ENCODE measurements around the gene CTLA4.

CTLA4 gene

DNA sequence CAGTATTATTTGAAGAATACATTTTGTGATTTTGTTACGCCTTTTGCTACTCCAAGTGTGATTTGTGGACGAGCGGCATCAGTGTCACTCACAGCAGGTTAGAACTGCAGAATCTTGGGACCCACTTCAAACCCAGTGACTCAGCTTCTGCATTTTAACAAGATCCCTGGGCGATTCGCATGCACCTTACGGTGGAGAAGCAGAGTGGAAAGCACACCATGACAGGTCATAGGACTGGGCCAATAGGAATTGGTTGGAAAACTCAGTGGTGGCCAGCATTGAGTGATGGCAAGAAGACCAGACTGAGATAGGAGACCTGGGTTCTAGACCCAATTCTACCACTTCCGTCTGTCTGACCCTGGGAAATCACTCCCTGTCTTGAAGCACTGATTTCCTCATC is 26.3 kb downstream of the CTLA4 start:
- no peak for DNase-seq

DNA sequence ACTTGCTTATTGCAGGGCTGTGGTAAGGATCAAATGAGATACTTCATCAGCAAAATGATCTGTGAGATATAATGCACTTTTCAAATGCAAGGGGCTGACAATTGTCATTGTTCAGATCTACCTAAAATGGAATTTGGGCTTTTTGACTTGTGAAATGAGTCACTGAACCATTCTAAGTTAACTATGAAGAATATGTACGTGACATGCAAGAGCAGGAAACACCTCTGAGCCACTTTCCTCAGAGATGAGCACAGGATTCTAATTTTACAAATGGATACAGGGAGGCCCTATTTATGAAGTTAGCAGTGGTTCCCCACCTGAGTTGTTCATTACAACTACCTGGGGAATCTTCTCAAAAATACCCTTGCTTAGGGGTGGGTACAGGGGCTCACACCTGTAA is 26.7 kb downstream of the CTLA4 start:
- no peak for DNase-seq

DNA sequence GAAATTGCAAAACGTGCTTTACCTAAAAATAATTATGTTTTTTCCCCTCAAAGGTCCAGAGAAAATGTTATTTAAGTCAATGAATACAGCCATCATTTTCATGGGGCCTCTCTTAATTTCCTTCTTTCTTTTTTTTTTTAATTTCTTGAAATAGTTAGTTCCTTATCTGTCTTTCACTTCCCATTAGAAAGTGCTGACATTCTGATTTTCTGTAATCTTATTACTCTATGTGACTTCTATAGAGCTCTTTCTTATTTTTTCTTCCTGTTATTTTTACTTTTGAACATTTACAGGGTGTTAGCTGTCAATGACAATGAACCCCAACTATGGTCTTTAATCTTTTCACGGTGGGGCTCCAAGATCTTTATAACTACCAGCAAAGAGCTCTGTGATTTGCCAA is 30.0 kb downstream of the CTLA4 start:
- DNase-seq = no peak

GRCh38 chr2:203898657-203899056 is 31.1 kb downstream of the CTLA4 start:
- no peak for DNase-seq

GRCh38 chr2:203900253-203900652 is 32.7 kb downstream of the CTLA4 start:
- DNase-seq = no peak

GRCh38 chr2:203904022-203904421 is 36.5 kb downstream of the CTLA4 start:
- no peak for DNase-seq

GRCh38 chr2:203905656-203906055 is 38.1 kb downstream of the CTLA4 start:
- DNase-seq = no peak

- no peak for DNase-seq
These were observed 40.7 kb downstream of the CTLA4 start for GRCh38 chr2:203908066-203908796.

GRCh38 chr2:203908797-203909185 is 41.2 kb downstream of the CTLA4 start:
- DNase-seq = no peak

DNA sequence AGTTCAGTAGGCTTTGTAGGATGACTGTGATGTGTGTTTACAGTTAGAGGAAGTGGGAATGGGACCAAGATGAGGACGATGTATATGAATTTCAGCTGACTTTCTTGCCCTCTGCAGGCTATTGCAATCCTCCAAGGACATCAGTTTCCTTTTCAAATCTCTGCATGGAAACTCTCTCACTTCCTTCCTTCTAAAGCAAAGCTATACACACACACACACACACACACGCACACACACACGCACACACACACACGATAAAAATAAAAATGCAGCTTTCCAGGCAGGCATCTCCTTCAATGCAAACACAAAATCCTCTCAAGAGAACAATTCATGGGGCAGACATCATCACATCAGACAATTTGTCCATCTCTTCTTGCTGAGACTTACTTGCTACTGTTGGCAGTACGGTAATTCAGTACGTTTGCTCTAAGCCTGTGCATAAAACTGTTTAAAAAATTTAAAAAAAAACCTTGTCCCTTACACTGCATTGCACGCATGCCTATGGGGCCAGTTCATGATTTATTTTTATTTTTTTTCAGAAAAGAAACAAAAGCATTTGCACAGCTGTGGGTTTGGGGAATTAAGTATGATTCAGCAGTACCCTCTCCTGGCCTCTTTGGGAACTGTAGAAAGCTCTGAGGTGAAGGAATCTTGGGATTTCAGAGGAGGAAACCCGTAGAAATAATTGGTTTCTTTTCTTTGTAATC is 41.8 kb downstream of the CTLA4 start:
- peak; percentile 21 for DNase-seq

GRCh38 chr2:203909974-203910373 is 42.4 kb downstream of the CTLA4 start:
- no peak for DNase-seq

GRCh38 chr2:203913947-203914346 is 46.4 kb downstream of the CTLA4 start:
- no peak for DNase-seq

DNA sequence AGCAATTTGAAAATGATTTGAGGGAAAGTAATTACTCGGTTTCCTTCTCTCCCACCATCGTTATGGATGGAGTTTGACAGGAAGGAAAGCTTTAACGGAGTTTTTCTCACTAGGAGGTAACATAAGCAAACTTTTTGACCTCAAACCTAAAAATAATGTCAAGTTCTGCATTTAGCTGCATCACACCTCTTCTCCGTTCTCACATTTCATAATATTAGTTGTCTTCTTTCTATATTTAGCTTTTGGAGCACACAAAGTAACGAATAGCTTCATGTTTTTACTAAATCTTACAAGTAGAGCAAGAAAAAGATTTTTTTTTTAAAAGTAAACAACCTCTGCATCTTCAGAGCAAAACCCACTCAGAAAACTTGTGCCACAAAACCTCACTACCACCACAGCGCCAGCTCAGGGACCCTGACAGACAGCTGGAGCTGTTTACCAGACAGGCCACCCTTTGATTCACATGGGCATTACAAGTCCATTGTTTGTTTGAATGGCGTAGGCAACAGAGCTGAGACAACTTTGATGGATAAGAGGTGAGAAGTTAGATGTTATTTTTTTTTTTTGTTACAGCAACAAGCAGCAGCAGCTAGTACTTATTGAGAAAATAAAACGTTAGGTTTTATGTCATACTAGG is 47.1 kb downstream of the CTLA4 start:
- DNase-seq = no peak

DNA sequence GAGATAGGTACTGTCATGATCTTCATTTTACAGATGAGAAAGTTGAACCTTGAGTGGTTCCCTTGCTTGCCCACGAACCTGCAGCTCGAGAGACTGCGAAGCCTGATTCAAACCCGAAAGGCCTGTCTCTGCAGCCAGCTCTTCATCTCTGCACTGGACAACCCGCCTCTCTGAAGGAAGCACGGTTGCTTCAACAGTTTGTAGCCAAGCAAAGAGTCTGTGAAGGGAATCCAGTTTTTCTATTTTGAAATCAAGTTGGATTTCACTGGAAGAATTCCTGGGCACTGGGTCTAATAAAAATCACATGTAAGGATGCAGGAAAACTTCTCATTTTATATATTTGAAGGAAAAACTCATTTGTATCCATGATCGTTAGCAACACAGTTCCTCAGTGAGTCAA is 47.7 kb downstream of the CTLA4 start:
- DNase-seq = no peak

- DNase-seq = no peak
These were observed 49.2 kb downstream of the CTLA4 start for GRCh38 chr2:203916756-203917155.

DNA sequence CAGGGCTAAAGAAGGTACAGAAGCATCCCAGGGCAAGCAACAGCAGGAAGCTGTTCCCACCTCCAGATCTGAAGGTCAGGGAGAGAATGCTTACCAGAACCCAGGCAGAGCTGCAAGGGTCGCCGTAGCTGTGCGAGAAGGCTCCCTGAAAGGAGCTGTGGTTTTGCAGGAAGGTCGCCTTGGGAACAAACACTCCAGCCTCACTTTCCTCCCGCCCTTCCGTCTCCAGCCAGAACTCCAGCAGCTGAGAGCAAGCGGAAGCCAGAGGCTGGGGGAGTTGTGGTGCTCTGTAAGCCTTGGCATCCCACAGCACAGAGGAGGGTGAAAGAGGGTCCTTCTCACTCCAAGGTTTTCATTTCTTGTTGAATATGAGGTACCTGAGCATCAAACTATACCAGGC is 50.7 kb downstream of the CTLA4 start:
- DNase-seq = no peak

GRCh38 chr2:203918839-203919238 is 51.3 kb downstream of the CTLA4 start:
- DNase-seq = no peak
